Measurements from ENCODE around the gene S100A9. TPM values are rescaled to one million over a fixed set of nuclear protein-coding genes. Genes with fewer than 3 reads are reported as not detected.

The S100A9 gene
- total RNA-seq, 1 donor from 2014 or later = 1.2 TPM

GRCh38 chr1:153389401-153389800, 31.7 kb downstream of the S100A9 start:
- no peak for DNase-seq (ENCODE audit: low read depth in 2 of 2)

DNA sequence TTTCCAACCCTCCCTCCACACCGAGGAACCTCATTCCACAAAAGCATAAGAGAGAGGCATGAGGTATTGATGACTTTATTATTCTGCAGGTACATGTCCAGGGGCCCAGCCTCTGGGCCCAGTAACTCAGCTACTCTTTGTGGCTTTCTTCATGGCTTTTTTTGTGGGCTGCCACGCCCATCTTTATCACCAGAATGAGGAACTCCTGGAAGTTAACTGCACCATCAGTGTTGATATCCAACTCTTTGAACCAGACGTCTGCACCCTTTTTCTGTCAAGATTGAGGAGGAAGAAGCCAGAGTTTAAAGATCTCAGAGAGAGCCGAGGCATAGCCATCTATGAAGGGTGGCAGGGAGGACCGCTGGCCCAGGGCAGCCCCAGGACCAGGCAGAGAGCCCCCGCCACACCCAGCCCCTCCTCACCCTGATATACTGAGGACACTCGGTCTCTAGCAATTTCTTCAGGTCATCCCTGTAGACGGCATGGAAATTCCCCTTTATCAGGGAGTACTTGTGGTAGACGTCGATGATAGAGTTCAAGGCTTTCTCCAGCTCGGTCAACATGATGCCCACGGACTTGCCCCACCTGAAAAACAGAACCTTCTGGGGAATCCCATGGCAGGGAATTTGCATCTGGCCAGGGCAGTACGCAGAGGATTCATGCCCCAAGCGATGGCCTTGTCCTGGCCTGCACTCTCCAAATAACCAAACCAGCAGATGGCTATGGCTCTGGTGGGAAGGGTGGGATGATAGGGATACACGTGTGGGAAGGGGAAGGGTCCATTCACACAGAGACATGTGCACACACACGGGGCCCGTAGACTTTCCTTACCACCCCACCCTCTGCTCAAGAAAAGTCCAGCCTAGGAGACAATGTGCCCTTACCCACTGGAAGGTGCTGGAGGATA, 32.6 kb downstream of the S100A9 start:
- DNase-seq (ENCODE audit: low read depth in 2 of 2) = no peak

GRCh38 chr1:153390938-153391710, 33.5 kb downstream of the S100A9 start, which contains the start of gene S100A8:
Gene S100A8 (minus strand): TSS chr1:153391073. CDS start chr1:153390535, 538 bp downstream.
- no peak for DNase-seq (ENCODE audit: low read depth in 2 of 2)

DNA sequence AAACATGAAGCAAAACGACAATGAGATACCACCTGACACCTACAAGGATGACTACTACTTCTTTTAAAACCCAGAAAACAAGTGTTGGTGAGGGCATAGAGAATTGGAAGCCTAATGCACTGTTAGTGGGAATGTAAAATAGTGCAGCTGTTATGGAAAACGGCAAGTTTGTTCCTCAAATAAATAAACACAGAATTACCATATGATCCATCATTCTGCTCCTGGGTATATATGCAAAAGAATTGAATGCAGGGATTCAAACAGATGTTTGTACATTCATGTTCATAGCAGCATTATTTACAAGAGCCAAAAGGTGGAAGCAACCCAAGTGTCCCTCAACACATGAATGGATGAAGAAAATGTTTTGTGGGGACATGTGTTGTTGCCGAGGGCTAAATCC, 34.6 kb downstream of the S100A9 start:
- DNase-seq (ENCODE audit: low read depth in 2 of 2) = no peak

DNA sequence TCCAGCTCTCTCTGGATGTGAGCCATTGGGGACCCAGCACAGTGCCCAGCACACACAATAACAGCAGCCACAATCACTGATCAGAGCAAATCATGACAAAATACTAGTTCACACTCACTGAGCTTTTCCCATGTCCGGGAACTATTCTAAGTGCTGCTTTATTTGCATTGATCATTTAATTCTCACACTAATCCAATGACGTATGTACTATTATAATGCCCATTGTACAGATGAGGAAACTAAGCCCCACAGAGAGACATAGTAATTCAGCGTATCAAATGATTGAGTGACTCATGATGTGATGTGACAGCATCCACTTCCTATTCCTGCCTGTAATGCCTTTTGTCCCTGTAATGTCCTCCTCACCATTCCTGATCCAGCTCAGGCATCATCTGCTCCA, 35.2 kb downstream of the S100A9 start:
- DNase-seq (ENCODE audit: low read depth in 2 of 2) = no peak

GRCh38 chr1:153393926-153394325, 36.3 kb downstream of the S100A9 start:
- DNase-seq (ENCODE audit: low read depth in 2 of 2) = no peak

GRCh38 chr1:153394391-153394790, 36.7 kb downstream of the S100A9 start:
- DNase-seq (ENCODE audit: low read depth in 2 of 2) = no peak

- DNase-seq (ENCODE audit: low read depth in 2 of 2) = no peak
Measured at GRCh38 chr1:153395136-153395685, 37.6 kb downstream of the S100A9 start.

DNA sequence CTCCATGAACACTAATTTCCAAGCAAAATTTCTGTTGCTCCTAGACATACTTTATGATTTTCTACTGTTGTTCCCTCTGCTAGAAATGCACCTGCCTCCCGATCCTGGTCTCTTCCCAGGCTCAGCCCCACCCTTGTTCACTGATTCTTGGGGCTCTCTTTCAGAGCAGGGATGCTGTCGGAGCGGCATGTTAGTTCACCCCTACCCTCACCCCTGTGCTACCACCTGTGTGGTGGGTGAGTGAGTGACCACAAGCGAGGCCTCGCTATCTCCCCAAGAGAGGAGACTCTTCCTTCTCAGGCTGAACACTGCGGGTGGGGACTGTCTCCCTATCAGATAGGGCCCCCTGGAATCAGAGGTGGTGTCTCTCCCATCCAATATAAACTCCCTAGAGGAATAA, 38.1 kb downstream of the S100A9 start:
- no peak for DNase-seq (ENCODE audit: low read depth in 2 of 2)

- no peak for DNase-seq (ENCODE audit: low read depth in 2 of 2)
Measured at GRCh38 chr1:153396461-153396860, 38.8 kb downstream of the S100A9 start.

DNA sequence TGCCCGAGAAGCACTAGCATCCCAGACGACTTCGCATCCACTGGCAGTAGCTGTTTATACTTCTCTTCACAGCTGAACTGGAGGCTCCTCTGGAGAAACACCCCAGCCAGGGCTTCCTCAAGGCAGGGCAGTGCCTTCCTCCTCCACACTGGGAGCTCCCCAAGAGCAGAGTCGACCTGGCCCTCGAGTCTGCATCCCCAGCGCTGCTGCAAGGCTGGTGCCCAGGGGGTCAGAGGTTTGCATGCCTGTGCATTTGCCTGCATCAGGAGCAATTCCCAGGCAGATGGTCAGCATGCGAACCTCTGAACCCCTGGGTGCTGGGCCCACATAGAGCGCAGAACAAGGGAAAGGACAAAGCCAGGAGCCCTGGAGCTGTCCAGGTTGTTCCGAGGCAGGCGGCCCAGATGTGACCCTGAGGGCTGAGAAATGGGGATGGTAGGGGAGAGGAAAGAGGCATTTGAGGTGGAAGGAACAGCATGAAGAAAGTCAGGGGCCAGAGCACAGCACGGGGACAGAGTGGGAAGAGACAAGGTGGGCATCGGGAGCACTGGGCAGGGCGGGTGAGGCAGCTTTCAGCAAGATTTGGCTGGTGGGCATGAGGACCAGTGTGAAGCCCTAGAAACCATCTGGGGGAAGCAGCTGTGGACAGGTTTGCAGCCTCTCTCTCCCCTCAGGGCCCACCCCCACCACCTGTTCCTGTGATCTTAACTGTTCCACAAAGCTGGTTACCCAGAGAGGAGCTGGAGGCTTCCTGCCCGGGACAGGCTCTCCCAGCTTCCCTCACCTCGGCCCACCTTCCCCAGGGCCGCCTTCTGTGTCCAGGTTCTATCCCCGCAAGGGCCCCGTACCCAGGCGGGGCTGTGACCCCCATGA, 39.6 kb downstream of the S100A9 start:
- no peak for DNase-seq (ENCODE audit: low read depth in 2 of 2)

GRCh38 chr1:153397924-153398651, 40.4 kb downstream of the S100A9 start:
- DNase-seq (ENCODE audit: low read depth in 2 of 2) = no peak

GRCh38 chr1:153399401-153400055, 41.9 kb downstream of the S100A9 start:
- DNase-seq (ENCODE audit: low read depth in 2 of 2) = no peak

DNA sequence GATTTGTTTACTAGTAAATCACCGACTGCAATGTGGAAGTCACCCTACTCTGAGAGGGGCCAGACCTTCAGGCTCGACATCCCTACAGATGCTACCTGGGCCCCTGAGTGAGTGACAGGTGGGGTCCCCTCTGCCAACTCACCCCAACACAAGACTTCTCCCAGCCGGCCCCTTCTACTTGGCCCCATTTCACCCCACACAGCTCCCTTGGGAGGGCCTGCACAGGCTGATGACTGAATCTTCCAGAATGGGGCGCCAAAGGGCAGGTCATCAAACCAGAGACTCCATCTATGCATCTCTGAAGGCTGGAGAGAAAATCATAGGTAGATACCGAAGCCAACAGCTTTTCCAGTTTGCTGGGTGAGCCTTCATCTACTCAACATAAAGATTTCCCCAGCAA, 42.6 kb downstream of the S100A9 start:
- no peak for DNase-seq (ENCODE audit: low read depth in 2 of 2)

DNA sequence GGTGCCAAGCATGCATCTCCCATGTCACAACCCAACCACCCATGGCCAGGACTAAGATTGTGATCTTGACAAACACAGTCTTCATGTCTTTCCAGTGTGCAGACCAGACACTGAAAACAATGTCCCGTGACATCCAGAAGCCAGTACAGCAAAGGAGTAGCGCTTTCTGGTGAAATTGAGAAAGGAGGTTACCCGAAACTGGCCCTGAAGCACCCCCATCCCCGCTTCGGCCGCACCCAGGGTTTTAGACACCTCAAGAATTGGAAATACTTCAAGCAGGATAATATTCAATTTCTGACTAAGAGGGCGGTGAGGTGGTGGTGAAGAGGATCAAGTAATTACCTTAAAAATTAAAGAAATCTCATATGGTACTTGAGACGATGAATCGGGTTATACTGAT, 43.8 kb downstream of the S100A9 start:
- DNase-seq (ENCODE audit: low read depth in 2 of 2) = no peak

- no peak for DNase-seq (ENCODE audit: low read depth in 2 of 2)
Measured at GRCh38 chr1:153402226-153402625, 44.6 kb downstream of the S100A9 start.

DNA sequence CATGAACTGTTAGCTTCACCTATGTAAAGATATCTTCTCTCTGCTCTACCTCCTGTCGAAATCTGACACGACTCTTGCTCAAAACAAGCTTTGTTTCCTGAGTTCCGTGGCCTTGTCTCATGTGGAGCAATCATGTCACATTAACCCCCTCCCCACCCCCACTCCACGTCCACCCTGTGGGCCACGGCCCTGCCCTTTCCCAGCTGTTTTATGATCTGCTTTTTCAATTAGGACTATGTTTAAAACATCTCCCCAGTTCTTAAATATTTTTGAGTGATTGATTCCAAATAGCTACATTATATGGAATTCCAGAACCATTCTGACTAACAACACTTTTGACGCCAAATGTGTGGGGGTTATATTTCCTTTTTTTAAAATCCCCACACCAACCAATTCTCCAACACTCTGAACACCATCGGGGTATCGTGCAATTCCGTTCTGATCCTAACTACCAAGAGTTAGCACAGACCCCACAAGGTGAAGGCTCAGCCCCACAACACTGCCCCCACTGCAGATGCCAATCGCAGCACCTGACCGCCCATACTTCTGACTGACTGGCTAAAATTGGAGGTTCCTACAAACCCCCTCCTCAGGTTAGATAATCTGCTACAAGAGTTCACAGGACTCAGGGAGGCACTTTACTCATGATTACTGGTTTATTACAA, 45.9 kb downstream of the S100A9 start:
- DNase-seq (ENCODE audit: low read depth in 2 of 2) = no peak

DNA sequence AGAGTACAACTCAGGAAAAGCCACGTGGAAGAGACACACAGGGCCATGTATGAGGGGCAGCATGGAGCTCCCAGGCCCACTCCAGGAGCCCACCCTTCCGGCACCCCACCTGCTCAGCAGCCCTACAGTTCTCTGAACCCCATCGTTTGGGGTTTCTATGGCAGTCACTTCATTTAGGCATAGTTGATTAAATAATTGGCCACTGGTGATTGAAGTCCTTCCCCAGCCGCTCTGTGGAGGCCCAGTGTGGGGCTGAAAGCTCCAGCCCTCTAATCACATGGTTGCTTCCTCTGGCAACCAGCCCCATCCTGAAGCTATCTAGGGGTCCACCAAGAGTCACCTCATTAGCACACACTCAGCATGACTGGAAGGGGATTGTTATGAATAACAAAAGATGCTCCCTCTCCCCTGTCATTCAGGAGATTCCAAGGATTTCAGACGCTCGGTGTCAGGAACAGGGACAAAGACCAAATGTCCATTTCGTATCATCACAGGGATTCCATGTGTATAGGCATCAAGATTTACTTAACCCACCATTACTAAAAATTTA, 46.5 kb downstream of the S100A9 start:
- no peak for DNase-seq (ENCODE audit: low read depth in 2 of 2)

- peak; percentile 4 to 7 for DNase-seq (ENCODE audit: low read depth in 2 of 2)
Measured at GRCh38 chr1:153404768-153405167, 47.1 kb downstream of the S100A9 start.
